GM21576 (cell line): ENCODE measurements around the gene PAX8.
"Not testable (repeated sequence)": the region's sequence is repeated elsewhere in the genome, so short reads cannot be mapped to it uniquely, and the experiment has no call there.

Experiments
- ATAC-seq: cut with Tn5 transposase; IDR thresholded peaks from one replicate; pipeline ENCODE4 v1.9.1; 2021; ENCODE audit warnings: mild to moderate bottlenecking, moderate library complexity; ENCODE audit not compliant: unreplicated experiment

The PAX8 gene

DNA sequence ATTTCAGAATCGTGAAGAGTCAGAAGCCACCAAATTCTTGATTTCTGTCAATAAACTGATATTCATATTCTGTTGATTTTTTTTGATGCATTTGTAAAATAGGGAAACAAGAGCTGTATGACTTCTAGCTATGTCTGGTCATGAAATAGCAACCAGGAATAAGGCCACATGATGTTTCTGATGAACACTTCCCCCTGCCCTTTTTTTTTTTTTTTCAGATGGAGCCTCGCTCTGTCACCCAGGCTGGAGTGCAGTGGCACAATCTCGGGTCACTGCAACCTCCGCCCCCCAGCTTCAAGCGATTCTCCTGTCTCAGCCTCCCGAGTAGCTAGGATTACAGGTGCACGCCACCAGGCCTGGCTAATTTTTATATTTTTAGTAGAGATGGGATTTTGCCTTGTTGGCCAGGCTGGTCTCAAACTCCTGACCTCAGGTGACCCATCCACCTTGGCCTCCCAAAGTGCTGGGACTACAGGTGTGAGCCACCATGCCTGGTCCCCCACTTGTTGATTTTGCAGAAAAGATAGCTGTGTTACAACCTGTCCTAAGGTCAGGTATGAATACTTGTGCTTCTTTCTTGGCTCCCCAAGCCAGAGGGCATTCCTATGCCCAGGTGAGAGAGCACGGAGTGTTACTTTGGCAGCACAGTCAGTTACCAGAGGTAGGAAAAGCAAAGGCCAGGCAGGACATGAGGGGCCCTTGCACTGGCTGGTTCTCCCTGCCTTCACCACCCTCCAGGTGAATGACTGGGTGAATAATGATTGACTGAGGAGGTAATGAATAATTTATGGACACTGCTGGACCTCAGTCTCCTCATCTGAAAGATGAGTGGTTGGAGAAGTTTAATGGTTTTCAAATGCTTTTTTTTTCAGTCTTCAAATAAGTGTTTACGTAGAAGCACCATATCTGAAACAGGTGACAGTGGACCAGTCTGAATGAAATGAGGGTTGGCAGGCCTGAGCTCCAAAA is 39.6 kb downstream of the PAX8 start:
- ATAC-seq = no peak

DNA sequence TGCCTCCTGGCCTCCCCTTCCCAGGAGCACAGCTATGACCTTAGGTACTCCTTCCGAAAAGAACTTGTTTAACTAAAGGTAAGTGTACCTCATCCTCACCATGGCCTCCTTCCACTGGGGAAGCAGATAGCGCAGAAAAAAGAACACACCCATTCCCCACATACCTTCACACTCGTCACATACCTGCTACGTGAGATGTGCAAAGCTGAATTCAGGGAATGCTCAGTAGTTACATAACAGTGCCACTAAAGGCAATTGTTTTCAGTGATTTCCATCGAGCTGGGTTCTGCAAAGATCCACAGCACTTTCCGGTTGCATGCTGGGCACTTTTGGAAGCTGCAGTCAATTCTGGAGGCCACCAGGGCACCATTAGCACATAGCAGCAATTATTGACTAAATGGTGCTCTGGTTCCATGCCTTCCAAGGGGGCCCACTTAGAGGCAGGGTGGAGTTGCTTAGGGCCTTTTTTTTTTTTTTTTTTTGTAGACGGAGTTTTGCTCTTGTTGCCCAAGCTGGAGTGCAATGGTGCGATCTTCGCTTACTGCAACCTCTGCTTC is 41.0 kb downstream of the PAX8 start:
- no peak for ATAC-seq

DNA sequence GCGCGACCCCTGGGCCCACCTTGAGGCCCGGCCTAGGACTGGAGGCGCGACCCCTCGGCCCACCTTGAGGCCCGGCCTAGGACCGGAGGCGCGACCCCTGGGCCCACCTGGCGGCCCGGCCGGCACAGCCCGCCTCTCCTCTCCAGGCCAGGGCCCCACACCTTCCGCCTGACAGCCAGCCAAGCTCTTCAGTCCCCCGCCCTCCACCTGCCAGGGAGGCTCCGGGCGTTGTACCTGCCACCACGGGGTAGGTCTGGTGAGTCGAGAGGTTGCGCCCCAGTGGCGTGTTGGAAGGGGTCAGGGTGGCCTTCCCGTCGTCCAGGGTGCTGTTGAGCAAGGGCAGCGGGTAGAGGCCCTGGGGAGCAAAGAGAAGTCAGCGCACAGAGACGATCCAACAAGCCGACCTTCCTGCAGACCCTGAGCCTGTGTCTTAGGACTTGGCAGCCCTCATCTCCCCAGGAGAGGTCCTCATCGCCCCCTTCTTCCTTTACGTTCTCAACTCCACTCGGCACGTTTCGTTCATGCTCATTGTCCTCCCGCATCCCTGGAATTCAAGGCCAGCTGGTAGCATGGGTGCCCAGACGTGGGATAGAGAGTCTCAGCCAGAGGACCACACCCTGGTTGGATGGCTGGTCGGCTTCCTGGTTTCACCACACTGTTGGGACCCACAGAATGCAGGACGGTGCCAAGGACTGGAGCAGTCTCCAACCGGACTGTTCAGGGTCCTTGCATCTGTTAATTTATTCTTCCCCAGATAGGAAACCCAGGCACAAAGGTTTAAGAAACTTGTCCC is 42.2 kb downstream of the PAX8 start:
- ATAC-seq = no peak

DNA sequence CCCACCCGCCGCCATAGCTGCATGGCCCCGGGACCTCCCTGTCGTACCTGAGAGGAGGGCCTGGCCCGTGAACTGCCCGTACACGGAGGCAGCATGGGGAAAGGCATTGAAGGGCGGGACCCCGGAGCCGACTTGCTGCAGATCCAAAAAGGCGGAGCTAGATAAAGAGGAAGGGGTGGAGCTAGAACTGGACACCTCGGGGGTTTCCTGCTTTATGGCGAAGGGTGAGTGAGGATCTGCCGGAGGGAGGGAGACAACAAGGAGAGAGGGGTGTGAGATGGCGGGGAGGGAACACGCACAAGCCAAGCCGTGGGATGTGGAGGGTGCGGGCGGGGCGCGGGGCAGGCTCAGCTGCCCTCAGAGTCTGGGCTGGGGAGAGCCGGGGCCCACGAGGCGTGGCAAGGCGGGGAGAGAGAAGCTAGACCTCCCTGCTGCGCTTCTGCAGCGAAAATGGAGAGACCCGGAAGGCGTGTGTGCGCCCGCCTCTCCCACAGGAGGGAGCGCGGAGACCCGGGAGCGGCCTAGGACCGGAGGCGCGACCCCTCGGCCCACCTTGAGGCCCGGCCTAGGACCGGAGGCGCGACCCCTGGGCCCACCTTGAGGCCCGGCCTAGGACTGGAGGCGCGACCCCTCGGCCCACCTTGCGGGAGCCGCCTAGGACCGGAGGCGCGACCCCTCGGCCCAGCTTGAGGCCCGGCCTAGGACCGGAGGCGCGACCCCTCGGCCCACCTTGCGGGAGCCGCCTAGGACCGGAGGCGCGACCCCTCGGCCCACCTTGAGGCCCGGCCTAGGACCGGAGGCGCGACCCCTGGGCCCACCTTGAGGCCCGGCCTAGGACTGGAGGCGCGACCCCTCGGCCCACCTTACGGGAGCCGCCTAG is 43.1 kb downstream of the PAX8 start:
- not testable (repeated sequence) for ATAC-seq

DNA sequence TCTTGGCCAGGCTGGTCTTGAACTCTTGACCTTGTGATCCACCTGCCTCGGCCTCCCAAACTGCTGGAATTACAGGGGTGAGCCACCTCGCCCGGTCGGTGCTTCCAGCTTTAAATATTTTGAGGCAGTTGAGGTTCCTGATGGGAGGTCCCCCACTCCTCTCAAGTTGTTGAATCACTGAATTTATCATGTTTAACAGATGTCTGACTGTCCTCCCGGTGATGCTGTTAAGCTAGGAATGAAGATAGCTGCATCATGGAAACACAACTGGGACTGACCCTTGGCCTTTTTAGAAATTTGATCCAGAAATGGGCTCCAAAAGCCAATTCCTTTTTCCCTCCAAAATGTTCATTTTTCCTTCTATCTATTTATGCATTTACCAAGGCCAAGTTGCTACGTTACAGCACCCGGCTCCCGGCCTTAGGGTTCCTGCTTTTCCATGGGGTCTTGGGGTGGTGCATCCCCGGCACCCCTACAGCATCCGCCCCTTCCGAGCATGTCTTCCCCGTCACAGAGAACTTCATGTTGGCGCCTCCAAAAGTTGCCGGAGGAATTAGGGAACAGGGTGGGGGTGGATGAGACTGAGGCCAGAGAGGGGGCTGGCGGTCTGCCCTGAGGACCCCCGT is 43.9 kb downstream of the PAX8 start:
- no peak for ATAC-seq

DNA sequence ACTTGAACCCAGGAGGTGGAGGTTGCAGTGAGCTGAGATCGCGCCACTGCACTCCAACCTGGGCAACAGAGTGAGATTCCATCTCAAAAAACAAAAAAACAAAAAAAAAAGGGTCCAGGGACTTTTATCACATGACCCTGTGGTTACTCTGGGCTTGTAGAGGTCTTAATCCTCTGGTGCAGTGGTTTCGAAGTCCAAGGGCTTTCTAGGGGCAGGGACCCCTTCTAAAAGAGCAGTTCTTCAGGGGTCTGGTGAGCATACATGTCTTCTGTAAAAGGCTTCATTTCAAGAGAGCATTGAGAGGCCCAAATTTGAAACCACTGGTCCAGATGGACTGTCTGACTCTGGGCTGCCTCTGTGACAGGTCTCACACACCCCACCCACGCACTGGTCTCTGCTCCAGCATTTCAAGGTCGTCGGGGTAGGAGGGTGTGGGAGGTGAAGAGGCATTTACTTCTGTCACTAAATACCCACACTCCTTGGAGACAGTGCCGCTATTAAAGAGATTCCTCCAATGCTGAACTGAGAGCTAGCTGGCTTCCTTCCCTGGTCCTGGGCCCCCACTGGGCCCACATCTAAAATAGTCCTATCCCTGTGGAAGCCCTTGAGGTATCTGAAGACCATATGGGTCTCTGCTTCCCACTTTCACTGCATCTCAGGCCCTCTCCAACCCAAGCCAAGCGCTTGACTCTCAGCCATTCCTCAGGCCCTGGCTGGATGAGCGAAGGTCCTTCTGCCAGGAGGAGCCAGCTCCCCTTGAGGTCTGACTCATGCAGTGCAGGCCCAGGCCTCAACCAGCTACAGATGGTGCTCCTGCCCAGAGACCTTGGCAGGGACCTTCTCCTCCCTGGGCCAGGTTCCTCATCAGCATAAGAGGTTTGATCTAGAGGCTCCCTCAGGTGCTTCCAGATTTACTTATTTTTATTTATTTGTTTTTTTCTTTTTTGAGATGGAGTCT is 44.8 kb downstream of the PAX8 start:
- ATAC-seq = no peak

DNA sequence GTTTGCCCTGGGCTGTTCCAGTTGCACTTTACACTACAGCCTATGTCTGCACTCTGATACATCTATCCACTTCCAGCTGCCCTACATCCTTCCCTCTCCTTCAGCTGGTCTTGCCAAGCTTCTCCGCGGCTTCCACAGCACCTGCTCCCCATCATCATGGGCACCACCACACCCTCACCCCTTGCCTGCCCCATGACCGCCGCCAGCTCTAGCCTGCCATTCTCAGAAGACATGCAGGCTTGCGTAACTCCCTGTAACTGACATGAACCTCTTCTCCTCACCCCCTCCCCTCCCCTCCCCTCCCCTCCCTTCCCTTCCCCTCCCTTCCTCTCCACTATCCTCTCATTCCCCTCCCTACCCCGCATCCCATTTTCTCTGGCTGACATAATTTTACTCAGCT is 46.0 kb downstream of the PAX8 start:
- no peak for ATAC-seq

DNA sequence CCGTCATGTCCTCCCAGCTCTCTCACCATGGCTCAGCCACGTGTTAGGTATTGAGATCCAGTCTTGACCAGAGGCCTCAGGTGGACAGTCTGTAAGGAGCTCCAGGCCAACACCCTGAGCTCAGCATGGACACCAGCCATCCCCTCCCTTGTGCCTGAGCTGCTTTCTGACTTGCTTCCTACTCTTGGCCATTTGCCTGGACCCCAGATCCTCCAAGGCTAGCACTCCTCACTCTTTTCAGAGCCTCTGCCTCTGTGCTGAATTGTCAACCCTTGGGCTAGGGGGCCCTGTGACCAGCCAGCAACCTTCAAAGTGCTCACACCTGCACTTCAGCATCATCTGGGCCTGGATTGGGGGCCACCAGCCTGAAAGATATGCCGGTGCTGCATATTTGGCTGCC is 46.6 kb downstream of the PAX8 start:
- ATAC-seq = no peak

DNA sequence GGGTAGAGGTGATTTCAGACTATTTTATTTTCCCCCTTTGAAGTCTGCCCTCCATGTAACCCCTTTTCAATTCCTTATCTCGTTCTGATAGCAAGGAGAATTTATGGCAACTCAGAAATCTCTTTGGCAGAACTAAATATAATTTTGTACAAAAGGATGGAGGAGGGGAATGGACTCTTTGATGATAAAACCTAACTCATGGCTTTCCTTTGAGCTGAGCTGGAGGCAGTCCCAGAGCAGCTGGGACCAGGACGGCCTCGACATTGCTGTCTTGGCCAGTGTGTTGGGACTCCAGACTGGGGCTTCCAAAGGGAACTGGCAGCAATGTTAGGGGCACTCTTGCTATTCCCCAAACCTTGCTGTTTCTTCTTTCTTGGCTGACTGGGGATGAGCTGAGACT is 47.7 kb downstream of the PAX8 start:
- ATAC-seq = no peak

DNA sequence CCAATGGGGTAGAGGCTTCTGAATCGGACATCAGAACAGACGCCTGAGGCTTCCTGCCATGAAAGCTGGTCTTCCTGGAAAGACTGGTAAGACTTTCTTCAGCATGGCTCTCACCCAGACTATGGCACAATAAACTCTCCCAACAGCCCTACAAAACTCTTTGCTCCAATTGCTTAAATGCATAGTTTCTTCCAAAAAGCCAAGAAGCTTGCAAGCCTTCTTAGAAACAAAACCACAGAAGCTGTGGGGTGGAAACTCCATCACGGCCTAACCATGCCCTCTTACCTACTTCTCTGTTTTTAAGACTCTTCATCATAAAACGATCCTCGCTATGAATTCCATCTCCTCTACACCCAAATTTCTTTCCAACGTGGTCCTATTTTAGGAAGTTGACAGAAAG is 48.2 kb downstream of the PAX8 start:
- no peak for ATAC-seq

DNA sequence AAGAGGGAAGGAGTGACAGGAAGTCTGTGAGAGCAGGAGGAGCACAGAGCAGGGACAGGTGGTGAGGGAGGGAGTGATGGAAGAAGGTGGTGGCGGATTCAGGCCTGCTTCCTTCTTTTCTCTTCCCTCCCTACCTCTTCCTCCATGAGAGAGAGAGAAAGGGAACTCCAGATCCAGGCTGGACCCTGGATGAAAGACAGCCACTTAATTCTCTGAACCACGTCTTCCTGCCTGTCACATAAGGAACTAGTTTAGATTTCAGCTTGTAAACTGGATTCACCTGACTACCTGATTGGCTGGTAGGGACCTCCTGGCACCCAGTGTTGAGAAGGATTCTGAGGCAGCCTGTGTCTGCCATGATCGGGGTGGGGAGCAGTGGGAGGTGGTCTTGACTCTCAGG is 48.9 kb downstream of the PAX8 start:
- no peak for ATAC-seq

DNA sequence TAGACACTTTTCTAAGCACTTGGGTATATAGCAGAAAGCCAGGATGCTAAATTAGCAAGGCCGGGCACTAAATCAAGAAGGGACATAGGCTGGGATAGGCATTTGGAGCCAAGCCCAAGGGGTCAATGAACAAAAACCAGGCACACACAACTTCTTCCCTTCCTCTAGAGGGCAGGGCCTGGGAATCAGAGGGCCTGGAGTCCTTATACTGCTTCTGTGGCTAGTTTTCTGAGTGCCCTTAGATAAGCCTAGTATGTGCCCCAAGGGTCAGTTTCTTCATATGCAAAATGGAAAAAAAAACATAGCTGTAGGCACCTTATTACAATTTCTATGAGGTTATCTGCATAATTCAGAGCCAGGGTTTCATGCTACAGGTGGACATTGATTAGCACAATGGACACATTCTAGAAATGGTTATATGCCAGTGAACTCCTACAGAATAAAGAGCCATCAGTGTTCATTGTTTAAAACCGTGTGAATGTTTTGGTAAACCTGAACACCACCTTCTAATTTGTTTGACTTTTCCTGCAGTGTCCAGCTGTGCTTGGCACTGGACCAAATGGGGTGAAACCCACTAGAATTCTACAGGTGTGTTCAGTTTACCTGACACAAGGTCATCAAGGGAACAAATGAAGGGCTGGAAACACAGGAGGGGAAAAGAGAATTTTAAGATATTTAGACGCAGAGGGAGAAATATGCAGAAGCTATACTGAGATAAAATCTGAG is 49.6 kb downstream of the PAX8 start:
- no peak for ATAC-seq

DNA sequence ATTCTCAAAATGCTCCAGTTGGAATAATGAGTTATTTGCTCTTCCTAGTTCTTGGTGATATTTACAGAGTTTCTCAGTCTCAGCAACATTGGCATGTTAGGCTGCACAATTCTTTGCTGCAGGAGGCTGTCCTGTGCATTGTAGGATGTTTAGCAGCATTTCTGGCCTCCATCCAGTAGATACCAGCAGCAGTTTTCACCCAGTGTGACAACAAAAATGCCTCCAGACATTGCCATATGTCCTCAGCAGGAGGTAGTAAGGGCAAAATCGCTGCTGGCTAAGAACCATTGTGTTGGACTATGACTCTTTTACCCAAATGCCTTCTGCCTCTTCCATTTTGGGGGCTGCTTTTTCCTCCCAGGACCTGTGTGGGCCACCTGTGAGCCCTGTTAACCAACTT is 50.4 kb downstream of the PAX8 start:
- ATAC-seq = no peak

DNA sequence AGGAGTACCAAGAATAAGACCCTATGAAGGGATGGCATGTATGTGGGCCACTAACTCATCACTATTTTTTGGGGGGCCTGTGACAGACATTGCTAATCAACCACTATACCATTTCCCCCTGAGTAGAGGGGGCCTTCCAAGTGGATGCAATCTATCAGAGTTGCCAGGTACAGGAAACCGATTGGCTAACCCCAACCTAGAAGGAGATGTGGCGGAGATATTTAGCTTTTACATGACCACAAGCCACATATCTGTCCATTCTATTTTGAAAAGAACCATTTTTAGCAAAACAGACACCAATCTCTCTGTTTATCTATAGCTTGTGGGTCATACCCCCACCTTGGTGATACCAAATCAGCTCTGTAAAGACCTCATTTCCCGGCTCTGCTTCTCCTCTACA is 51.0 kb downstream of the PAX8 start:
- ATAC-seq = no peak

DNA sequence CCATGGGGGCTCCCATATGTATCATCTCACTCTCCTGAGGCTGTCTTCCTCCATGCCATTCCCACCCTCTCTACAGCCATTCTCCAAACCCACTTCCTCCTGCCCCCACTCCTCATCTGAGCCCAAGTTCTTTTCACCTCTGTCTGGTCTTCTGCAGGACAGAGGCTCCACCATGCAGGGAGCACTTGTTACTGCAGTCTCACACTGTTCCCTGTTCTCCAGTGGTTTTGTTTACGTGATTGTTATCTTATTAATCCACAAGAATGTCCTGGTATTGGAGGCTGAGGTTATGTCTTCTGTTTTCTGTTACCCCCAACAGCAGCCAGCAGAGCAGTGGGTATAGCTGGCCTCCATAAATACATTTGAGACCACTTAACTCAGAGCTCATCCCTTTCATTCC is 51.4 kb downstream of the PAX8 start:
- ATAC-seq = no peak

DNA sequence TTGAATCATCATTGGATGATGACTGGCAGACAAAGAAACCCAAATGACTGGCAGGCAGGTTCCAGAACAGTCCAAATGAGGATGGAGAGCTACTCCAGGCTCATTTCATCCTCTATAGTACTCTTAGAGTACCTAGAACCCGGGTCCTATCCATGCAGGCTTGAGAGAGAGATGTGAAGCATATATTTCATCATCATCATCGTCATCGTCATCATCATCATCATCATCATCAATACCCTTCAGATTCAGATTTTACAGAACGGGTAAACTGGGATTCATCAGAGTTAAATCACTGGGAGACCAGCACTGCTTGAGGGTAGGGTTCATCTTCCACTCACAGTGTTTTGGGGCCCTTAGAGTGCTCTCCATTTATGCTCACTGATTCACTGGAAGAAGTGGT is 52.3 kb downstream of the PAX8 start:
- ATAC-seq = no peak

DNA sequence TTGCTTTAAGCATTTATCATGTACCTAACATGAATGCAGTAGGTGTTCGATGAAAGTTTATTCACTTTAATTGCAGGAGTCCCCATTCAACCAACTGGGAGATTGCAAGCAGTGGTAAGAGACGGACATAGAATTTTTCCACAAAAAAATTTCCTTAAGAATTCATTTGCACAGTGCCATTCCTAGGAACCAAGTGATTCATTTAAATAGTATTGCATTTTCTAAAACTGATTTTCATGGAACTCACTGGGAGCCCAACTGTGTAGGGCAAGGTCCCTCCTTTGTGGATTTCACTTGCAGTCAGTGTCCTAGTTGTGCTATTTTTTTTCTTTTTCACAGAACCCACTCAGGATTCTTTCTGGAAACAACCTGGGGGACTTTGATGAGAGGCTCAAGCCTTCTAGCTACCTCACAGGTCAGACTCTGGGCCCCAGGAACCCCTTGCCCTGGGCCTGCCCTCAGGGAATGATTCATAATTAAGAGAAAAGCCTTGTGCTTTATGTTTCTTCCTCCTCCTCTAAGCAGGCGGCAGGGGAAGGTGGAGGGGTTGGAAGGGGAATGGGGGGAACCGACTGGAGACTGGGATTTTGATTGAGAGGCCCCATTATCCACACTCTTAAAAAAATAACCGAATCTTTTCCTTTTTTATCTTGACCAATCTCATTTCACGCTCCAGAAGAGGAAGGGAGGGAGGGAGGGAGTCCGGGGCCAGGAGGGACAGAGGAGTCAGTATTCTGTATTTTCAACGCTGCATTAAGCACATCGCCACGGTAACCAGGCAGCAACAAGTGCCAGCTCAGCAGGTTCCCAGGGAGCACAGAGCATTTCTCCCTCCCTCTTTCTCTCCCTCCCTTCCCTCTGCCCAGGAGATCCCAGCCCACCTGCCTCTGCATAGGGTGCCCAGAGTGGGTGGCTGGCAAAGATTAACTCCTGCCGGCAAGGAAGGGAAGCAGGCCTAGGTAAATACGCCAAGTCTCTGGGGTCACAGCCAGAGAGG is 53.2 kb downstream of the PAX8 start:
- ATAC-seq = no peak
